ENCODE measurements around the gene DHRS3.

GRCh38 chr1:12551584-12551983 lies 66.4 kb downstream of the DHRS3 start:
- TF ChIP-seq CTCF (IDR thresholded peaks at IDR 0.05 in 8 of 11, conservative IDR thresholded peaks at IDR 0.05 in 3 of 11) (no peak), POLR2AphosphoS5 (IDR thresholded peaks at IDR 0.05) (no peak)

Measured in spleen (tissue), 7 donors.